ENCODE results near the gene OR2L3. TPM values are rescaled to one million over a fixed set of nuclear protein-coding genes. Genes with fewer than 3 reads are reported as not detected.

The OR2L3 gene
- total RNA-seq, 1 donor from 2014 or later, result not detected

DNA sequence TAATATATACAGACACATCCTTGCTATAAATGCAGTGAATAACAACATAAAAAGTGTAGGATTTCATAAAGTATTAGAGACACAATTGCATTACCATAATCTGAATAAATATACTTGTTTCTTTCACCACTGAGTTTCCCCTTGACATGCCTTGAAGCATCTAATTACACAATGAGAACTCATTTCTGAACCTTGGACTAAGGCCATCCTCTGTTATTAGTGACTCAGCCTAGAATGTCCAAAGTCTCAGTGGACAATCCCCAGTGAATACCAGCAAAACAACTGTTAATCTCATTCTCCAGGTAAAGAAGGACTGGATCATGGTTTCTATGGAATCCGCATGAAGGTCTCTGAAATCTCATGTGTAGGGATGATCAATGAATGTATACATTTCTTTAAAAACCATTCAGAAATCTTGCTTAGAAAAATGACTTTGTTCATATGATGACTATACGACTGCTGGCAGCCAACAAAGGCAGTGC, 33.4 kb upstream of the OR2L3 start, which contains the start of gene OR2L5:
TSS of gene OR2L5 (plus strand) at position 432 of the 482 bp plus-strand sequence. CDS start 8,288 bp downstream, outside the sequence.
- Mint-ChIP-seq H3K36me3 (ENCODE audit: unreplicated experiment) (no peaks in the 10 kb centered on the region), H3K27ac (ENCODE audit: unreplicated experiment) (no peak within 1 kb of the TSS), H3K4me1 (ENCODE audit: unreplicated experiment) (no peaks in the 10 kb centered on the region), H3K27me3 (ENCODE audit: unreplicated experiment) (no peaks in the 10 kb centered on the region), H3K4me3 (ENCODE audit: unreplicated experiment) (no peak within 1 kb of the TSS), H3K9me3 (ENCODE audit: unreplicated experiment) (peaks cover 49% of the 10 kb centered on the region)
- TF ChIP-seq, protein P1, sequence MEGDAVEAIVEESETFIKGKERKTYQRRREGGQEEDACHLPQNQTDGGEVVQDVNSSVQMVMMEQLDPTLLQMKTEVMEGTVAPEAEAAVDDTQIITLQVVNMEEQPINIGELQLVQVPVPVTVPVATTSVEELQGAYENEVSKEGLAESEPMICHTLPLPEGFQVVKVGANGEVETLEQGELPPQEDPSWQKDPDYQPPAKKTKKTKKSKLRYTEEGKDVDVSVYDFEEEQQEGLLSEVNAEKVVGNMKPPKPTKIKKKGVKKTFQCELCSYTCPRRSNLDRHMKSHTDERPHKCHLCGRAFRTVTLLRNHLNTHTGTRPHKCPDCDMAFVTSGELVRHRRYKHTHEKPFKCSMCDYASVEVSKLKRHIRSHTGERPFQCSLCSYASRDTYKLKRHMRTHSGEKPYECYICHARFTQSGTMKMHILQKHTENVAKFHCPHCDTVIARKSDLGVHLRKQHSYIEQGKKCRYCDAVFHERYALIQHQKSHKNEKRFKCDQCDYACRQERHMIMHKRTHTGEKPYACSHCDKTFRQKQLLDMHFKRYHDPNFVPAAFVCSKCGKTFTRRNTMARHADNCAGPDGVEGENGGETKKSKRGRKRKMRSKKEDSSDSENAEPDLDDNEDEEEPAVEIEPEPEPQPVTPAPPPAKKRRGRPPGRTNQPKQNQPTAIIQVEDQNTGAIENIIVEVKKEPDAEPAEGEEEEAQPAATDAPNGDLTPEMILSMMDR (IDR thresholded peaks at IDR 0.05), result no peak
- DNase-seq (ENCODE audit: extremely low spot score, unreplicated experiment), result no peak

DNA sequence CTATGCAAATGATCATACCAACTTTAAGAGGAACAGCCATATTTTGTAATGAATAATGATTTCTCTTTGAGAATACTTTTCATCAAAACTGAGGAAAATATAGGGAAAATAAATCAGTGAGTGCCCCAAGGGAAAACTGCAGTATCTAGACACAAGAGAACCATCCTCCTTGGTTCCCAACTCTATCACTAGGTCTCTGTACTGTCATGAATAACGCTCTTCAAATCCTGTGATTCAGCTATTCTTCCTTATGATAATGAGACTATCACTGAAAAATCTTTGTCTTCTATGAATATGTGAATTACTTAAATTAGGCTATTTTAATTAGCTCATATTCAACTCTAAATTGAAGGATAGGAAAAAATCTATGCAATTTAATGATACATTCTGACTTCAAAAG, 30.8 kb upstream of the OR2L3 start:
- TF ChIP-seq, protein P1 (IDR thresholded peaks at IDR 0.05), result no peak
- H3K9me3 Mint-ChIP-seq (ENCODE audit: unreplicated experiment), result peaks cover 47% of the 10 kb centered on the region
- no peak overlapping the region for H3K27ac Mint-ChIP-seq (ENCODE audit: unreplicated experiment)
- no peak for DNase-seq (ENCODE audit: extremely low spot score, unreplicated experiment)
- no peaks in the 10 kb centered on the region for H3K36me3 Mint-ChIP-seq (ENCODE audit: unreplicated experiment)
- H3K27me3 Mint-ChIP-seq (ENCODE audit: unreplicated experiment), result no peaks in the 10 kb centered on the region
- H3K4me3 Mint-ChIP-seq (ENCODE audit: unreplicated experiment), result no peak overlapping the region
- no peaks in the 10 kb centered on the region for H3K4me1 Mint-ChIP-seq (ENCODE audit: unreplicated experiment)

DNA sequence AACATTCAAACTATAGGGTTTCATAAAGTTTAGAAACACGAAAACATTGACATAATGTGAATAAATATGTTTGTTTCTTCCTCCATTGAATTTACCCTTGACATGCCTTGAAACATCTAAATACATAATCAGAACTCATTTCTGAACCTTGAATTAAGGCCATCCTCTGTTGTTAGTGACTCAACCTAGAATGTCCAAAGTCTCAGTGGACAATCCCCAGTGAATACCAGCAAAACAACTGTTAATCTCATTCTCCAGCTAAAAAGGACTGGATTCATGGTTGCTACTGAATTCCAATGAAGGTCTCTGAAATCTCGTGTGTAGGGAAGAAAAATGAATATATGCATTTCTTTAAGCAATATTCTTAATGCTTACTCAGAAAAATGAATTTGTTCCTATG, 16.9 kb upstream of the OR2L3 start, which contains the start of gene OR2L2:
TSS of gene OR2L2 (plus strand) at position 301 of the 400 bp plus-strand sequence. CDS start 8,198 bp downstream, outside the sequence.
- no peak for DNase-seq (ENCODE audit: extremely low spot score, unreplicated experiment)
- no peak within 1 kb of the TSS for H3K27ac Mint-ChIP-seq (ENCODE audit: unreplicated experiment)
- H3K9me3 Mint-ChIP-seq (ENCODE audit: unreplicated experiment), result peaks cover 46% of the 10 kb centered on the region
- no peak within 1 kb of the TSS for H3K4me3 Mint-ChIP-seq (ENCODE audit: unreplicated experiment)
- H3K27me3 Mint-ChIP-seq (ENCODE audit: unreplicated experiment), result no peaks in the 10 kb centered on the region
- no peaks in the 10 kb centered on the region for H3K4me1 Mint-ChIP-seq (ENCODE audit: unreplicated experiment)
- TF ChIP-seq, protein P1 (IDR thresholded peaks at IDR 0.05), result no peak
- H3K36me3 Mint-ChIP-seq (ENCODE audit: unreplicated experiment), result no peaks in the 10 kb centered on the region

DNA sequence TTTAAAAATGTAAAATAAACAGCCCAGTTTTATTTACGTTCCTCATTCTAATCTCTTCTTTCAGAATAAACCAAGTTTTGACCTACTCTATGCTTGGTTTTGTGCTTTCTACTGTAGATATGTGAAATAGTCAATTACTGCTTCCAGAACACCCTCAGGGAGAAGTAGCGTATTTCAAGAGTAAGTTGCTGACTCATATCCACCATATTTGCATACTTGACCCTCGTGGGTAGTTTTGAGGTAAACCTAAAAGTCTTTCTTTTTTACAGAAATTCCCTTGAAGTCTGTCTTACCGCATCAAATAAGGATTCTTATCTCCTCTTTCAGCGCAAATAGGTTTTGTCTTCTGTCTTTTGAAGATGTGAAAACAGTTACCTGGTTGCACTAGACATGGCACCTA, 1.4 kb upstream of the OR2L3 start:
- Mint-ChIP-seq H3K9me3 (ENCODE audit: unreplicated experiment) (peaks cover 44% of the 10 kb centered on the region), H3K36me3 (ENCODE audit: unreplicated experiment) (no peaks in the 10 kb centered on the region), H3K27ac (ENCODE audit: unreplicated experiment) (no peak overlapping the region), H3K27me3 (ENCODE audit: unreplicated experiment) (no peaks in the 10 kb centered on the region), H3K4me3 (ENCODE audit: unreplicated experiment) (no peak overlapping the region), H3K4me1 (ENCODE audit: unreplicated experiment) (no peaks in the 10 kb centered on the region)
- TF ChIP-seq, protein P1 (IDR thresholded peaks at IDR 0.05), result no peak
- DNase-seq (ENCODE audit: extremely low spot score, unreplicated experiment), result no peak

DNA sequence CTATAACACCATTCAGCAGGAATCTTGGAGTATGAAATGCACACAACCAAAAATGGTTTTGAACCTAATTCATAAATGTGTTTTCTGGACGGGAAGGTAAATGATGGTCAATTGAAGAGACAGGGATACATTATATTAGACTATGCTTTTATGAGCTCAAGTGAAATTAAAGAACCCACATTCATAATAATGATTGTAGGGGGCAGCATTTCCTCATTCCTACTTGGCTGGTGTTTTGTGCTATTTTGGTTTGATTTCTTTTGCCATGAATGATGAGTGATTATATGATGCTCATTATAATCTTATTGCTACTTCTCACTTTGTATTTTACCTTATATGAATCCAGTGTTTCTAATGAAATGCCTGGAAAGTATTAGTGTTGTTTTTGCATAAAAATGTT, 372 bp downstream of the OR2L3 start:
- TF ChIP-seq, protein P1 (IDR thresholded peaks at IDR 0.05), result no peak
- Mint-ChIP-seq H3K27ac (ENCODE audit: unreplicated experiment) (no peak overlapping the region), H3K4me1 (ENCODE audit: unreplicated experiment) (no peaks in the 10 kb centered on the region), H3K27me3 (ENCODE audit: unreplicated experiment) (no peaks in the 10 kb centered on the region), H3K9me3 (ENCODE audit: unreplicated experiment) (peaks cover 43% of the 10 kb centered on the region), H3K36me3 (ENCODE audit: unreplicated experiment) (no peaks in the 10 kb centered on the region), H3K4me3 (ENCODE audit: unreplicated experiment) (no peak overlapping the region)
- no peak for DNase-seq (ENCODE audit: extremely low spot score, unreplicated experiment)

Data from osteocyte (in vitro differentiated cells).